Measurements from ENCODE around the gene ZNF652. TPM values are rescaled to one million over a fixed set of nuclear protein-coding genes. Genes with fewer than 3 reads are reported as not detected.

Gene ZNF652
- total RNA-seq, 1 donor from 2014 or later = 12.8 TPM

DNA sequence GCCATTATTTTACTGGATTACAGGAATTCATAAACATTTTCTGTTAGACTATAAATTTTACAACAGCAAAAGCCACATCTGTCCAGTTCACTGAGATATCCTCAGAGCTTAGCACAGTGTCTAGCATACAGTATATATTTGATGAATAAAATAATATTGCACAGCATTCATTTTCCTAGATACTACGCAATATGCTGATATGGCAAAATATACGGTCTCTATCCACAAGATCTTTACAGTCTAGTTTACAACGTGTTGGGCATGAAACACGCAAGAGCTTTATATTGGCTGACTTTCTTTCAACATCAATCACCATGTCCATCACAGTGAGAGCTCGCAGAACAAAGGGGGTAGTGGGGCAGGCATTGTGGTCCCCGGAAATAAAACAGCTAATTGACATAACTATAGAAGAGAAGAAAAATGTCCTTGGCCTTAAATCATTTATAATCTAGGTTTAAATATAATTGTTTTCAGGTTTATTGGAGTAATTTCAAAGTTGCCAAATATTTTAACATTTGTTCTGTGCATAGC is 43.5 kb downstream of the ZNF652 start:
- TF ChIP-seq, protein P1, sequence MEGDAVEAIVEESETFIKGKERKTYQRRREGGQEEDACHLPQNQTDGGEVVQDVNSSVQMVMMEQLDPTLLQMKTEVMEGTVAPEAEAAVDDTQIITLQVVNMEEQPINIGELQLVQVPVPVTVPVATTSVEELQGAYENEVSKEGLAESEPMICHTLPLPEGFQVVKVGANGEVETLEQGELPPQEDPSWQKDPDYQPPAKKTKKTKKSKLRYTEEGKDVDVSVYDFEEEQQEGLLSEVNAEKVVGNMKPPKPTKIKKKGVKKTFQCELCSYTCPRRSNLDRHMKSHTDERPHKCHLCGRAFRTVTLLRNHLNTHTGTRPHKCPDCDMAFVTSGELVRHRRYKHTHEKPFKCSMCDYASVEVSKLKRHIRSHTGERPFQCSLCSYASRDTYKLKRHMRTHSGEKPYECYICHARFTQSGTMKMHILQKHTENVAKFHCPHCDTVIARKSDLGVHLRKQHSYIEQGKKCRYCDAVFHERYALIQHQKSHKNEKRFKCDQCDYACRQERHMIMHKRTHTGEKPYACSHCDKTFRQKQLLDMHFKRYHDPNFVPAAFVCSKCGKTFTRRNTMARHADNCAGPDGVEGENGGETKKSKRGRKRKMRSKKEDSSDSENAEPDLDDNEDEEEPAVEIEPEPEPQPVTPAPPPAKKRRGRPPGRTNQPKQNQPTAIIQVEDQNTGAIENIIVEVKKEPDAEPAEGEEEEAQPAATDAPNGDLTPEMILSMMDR (conservative IDR thresholded peaks at IDR 0.05; ENCODE audit: low read depth, low read length) = no peak
- DNase-seq (ENCODE audit: low read depth) = no peak
- H3K4me3 ChIP-seq (ENCODE audit: low read depth, low read length) = no peak overlapping the region

DNA sequence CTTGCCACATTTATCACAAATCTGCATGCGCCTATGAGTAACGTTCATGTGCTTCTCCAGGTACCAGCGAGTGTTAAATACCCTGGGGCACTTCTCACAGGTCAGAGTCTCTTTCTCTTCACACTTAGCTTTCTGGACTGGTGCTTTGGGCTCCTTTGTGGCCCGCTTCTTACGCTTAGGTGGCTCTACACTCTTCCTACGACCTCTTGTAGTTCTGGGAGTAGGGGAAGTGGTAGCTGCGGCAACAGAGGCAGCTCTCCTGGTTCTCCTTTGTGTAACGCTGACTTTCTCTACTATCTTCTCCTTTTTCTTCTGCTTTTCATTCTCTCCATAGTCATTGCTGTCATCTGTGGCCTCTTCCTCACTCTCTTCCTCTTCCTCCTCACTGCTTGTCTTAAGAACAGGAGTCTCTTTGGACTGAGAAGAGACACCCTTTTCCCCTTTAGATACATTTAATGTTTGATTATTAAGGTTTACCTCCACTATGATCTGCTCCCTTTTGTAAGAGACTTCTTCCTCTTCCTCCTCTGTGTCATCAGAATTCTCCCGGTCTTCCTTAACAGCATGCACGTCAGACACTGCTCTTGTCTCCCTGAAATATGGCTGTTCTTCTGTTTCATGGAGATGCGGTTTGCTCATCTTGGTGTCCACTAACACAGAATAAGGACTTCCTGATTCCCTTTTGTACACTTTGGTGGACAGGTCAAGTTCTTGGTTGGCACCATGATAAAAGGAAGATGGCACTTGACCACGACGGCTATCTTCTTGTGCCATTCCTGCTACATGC is 45.0 kb downstream of the ZNF652 start:
- DNase-seq (ENCODE audit: low read depth) = no peak
- no peak overlapping the region for H3K4me3 ChIP-seq (ENCODE audit: low read depth, low read length)
- TF ChIP-seq, protein P1 (conservative IDR thresholded peaks at IDR 0.05; ENCODE audit: low read depth, low read length) = no peak

- TF ChIP-seq, protein P1 (conservative IDR thresholded peaks at IDR 0.05; ENCODE audit: low read depth, low read length) = no peak
- DNase-seq (ENCODE audit: low read depth) = no peak
- no peak overlapping the region for H3K4me3 ChIP-seq (ENCODE audit: low read depth, low read length)
Measured at GRCh38 chr17:49316258-49316570, 45.8 kb downstream of the ZNF652 start.

GRCh38 chr17:49315551-49316257 is 46.3 kb downstream of the ZNF652 start:
- peak; percentile 49 for DNase-seq (ENCODE audit: low read depth)
- H3K4me3 ChIP-seq (ENCODE audit: low read depth, low read length) = no peak overlapping the region
- TF ChIP-seq, protein P1 (conservative IDR thresholded peaks at IDR 0.05; ENCODE audit: low read depth, low read length) = peak; percentile 90

GRCh38 chr17:49312722-49313121 is 49.3 kb downstream of the ZNF652 start:
- H3K4me3 ChIP-seq (ENCODE audit: low read depth, low read length) = no peak overlapping the region
- TF ChIP-seq, protein P1 (conservative IDR thresholded peaks at IDR 0.05; ENCODE audit: low read depth, low read length) = no peak
- no peak for DNase-seq (ENCODE audit: low read depth)

DNA sequence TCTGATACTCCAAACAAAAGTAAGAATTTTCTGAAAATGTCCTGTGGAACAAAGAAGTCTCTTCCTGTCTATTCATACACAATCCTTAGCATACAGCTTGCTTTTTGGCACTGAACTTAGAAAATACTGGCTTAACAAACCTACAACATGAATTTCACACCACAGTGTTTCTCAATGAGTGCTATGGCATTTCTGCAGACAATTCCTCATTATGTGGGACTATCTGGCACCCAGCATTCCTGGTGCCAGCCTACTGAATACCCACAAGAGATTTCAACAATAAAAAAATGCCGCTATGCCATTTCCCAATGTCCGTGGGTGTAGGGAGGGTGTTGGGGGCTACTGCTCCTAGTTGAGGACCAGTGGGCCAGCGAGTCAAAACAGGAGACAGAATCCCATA is 62.1 kb downstream of the ZNF652 start:
- H3K4me3 ChIP-seq (ENCODE audit: low read depth, low read length) = no peak overlapping the region
- DNase-seq (ENCODE audit: low read depth) = no peak
- TF ChIP-seq, protein P1 (conservative IDR thresholded peaks at IDR 0.05; ENCODE audit: low read depth, low read length) = no peak

Data from epithelial cell of proximal tubule (primary cell).